ENCODE measurements around the gene UBA1.

UBA1 gene

DNA sequence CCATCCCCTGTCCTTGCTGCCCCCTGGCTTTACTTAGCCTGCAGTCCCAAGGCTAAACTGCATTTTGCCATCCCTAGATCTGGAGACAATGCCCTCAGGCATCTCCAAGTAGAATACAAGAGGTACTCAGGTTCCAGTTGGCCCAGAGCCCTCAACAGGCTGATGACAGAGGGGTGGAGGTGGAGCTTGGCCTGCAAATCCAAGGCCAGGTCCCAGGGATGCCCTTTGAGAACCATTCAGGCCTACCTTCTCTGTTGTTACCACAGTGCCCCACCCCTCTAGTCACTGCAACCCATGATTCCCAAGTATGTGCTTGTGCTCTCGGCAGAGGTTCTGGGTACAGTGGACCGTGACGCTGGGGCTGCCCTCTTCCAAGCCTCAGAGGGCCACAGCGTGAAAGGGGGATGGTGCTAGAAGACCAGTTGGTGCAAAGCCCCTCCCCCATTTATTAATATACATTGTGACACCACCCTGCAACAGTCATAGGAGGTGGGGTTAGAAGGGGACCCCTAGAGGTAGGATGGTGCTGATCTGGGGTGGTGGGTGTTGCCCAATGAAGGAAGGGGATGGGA is 6.4 kb upstream of the UBA1 start:
- DNase-seq (ENCODE audit: low read depth): no peak

DNA sequence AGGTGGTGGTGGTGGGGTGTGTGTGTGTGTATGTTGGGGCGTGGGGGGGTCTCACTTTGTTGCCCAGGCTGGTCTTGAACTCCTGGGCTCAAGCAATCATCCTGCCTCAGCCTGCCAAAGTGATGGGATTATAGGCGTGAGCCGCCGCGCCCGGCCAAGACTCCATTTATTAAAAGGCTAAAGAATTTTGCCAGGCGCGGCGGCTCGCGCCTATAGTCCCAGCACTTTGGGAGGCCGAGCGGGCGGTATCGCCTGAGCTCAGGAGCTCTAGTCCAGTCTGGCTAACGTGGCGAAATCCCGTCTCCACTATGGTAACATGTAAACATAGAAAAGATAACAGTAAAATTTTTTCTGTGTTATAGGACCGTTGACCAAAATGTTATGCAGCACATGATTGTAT is 3.7 kb upstream of the UBA1 start:
- DNase-seq (ENCODE audit: low read depth): no peak

DNA sequence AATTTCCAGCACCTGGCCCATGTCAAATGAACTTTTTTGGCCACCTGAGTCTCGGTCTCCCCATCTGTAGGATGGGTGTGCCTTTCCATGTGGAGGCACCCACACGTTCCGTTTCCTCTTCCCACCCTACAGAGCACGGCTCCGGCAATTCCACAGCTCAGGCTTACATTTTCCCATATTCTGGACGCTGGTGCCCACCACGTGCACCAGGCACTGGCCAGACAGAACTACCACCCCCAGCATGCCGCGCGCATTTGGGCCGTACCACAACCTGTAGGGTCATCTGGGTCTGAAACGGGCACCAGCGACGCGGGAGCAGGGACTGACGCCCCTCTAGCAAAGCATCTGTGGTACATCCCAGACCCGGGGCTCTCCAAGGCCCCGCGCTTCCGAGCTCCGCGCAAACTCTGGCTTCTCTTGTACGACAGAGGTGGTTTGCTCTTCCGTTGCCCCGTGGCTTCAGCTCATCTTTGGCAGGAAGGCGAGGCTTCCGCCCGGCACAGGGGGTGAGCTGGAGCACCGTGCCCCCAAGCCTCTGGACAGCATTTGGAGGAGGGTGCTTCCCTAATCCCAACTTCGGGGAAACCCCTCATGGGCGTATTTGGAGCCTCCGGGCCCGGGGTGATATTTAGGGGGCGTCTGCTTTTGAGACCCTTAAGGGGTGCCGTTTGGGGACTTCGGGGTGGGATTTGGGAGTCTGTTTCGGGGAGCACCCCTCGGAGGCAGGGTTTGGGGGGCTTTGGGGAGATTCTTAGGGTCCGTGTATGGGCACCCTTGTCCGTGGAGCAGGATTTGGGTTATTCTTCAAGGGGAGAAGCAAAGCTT is 3.0 kb upstream of the UBA1 start:
- peak; percentile 76 for DNase-seq (ENCODE audit: low read depth)

DNA sequence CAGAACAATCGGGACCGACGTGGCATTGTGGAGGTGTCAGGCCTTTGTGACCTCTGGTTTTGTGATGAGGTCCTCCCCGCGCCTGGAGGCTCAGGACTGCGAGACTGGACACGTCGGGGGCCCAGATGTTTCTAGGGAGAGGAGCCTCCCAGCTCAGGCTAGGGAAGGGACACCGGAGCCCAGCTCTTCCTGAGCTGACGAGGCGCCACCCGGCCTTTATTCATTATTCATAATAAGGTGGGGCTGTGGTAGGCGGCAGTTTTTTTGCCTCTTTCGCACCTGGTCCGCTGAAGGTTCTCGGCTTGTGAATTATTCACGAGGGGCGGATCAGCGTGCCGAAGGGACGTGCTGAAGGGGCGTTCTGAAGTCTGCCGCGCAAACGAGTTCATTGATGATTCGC is 2.3 kb upstream of the UBA1 start:
- DNase-seq (ENCODE audit: low read depth): peak; percentile 37

DNA sequence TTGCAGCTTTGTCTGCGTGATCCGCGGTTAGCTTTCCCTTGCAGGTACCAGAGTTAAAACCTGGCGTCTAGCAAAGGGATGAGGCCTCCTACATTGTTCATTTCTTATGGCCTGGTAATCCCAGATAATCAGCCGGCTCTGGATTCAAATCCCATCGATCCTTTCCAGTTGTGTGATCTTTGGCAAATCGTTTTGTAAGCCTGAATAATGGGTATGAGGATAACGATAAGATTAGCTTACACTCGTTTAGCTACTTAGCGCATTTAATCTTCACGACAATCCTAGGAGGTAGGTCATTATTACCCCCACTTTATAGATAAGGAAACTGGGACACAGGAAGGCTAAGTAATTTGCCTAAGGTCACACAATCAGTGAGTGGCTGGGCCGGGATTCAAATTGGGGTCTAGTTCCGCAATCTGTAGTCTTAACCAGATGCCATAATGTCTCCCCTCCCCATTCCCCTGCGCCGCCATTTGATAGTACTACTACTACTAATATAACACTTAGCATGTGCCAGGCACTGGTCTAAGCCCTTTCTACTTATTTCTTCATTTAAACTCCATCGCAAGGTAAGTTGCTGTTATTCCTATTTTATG is 1.7 kb upstream of the UBA1 start:
- no peak for DNase-seq (ENCODE audit: low read depth)

DNA sequence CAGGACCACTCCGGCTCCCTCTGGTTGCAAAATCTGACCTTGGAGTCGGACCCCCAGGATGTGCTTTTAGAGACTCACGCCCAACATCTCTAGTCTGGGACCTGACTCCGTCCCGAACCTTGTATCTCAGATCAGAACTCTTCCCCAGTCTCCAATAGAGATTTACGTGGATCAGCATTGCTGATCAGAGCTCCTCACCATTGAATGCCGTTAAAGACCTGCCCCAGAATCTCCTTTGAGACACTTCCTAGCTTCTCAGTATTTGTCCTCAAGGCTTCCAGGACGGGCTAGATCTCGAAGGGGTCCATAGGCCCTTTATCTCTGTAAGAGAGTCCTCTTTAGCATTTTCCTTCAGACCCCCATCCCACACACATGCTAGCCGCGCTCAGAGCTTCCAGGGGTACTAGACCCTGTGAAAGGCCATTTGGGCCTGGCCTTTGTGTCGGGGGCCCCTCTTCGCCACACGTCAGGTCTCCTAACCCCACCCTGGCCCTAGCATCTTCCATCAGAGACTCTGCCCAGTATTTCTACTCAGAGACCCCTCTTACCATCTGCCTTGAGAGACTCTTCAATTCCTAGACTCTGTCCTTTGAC is 662 bp downstream of the UBA1 start:
- DNase-seq (ENCODE audit: low read depth): no peak

DNA sequence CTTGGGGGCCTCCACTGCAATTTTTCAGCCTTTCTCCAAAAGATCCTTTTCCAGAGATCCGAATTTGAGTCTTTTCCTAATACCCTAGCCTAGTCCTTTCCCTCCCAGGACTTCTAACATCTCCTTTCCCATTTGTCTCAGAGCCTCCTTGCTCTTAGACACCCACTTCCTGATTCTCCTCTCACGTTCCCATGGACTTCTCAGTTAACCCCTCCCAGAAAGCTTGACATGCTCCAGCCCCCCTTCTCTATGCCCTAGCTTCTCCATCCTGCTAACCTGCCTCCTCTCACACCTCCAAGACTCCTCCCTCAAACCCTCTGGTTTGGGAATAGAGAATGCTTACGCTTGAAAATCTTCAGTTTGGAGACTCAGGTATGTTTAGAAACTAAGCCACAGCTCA is 2.5 kb downstream of the UBA1 start:
- no peak for DNase-seq (ENCODE audit: low read depth)

DNA sequence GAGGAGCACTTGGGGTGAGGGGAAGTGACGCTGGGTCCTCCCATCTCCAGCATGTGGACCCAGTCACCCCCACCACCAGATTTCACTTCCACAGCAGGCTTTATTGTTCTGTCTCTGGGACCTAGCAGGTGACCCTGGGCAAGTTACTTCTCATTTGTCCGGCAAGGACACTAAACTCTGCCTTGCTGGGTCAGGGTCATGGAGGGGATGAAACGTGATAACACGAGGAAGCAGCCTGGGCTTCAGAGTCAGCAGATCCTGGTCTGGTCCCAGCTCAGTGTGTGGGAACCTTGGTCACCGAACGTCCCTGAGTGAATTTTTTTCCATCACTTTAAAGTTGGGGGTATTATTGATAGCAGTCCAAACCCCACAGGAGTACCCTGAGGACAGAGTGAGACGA is 3.9 kb downstream of the UBA1 start:
- DNase-seq (ENCODE audit: low read depth): no peak

DNA sequence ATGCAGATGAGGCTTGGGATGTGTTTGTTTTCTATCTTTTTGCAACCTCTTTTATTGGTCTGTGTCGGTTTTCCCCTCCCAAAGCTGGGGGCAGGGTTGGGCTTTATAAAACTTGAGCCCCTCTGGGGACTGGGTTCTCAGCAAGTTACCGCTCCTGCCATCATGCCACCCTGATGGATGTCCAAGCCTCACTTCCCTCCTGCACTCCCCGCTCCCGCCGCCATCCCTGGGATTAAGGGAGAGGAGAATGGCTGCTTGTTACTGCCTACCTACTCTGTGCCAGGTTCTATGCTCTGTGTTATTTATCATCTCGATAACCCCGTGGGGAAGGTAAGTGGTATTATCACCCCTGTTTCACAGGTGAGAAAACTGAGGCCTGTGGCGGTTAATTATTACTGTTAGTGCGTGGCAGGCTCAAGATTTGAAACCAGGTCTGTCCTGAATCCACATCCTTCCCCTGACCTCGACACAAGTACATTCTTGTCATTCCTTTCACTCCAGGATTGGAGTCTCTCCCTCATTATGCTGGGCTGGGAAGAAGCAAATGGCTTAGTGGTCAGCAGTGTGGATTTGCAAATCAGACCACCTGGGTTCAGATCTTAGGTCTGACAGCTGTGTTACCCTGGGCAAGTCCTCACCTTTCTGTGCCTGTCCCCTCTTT is 4.5 kb downstream of the UBA1 start:
- no peak for DNase-seq (ENCODE audit: low read depth)

DNA sequence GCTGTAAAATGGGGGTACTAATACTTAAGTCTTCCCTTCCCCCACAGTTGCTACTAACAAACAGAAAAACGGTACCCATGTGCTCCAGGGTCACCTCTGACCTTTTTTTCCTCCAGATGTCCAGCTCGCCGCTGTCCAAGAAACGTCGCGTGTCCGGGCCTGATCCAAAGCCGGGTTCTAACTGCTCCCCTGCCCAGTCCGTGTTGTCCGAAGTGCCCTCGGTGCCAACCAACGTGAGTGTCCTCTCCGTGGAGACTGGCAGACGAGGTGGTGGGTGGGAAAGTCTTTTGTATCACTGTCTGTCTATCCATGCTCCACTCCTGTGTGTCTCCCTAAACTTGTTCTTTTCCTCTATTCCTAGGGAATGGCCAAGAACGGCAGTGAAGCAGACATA is 5.1 kb downstream of the UBA1 start:
- DNase-seq (ENCODE audit: low read depth): no peak

DNA sequence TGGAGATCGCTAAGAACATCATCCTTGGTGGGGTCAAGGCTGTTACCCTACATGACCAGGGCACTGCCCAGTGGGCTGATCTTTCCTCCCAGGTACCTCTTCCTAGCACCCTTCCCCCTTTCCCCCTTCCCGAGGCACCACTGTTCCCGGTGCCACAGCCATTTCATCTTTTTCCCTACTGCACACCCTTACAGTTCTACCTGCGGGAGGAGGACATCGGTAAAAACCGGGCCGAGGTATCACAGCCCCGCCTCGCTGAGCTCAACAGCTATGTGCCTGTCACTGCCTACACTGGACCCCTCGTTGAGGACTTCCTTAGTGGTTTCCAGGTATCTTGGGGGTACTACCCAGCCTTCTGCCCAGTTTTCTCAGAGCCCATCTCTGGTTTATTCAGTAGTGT is 5.7 kb downstream of the UBA1 start:
- DNase-seq (ENCODE audit: low read depth): no peak

DNA sequence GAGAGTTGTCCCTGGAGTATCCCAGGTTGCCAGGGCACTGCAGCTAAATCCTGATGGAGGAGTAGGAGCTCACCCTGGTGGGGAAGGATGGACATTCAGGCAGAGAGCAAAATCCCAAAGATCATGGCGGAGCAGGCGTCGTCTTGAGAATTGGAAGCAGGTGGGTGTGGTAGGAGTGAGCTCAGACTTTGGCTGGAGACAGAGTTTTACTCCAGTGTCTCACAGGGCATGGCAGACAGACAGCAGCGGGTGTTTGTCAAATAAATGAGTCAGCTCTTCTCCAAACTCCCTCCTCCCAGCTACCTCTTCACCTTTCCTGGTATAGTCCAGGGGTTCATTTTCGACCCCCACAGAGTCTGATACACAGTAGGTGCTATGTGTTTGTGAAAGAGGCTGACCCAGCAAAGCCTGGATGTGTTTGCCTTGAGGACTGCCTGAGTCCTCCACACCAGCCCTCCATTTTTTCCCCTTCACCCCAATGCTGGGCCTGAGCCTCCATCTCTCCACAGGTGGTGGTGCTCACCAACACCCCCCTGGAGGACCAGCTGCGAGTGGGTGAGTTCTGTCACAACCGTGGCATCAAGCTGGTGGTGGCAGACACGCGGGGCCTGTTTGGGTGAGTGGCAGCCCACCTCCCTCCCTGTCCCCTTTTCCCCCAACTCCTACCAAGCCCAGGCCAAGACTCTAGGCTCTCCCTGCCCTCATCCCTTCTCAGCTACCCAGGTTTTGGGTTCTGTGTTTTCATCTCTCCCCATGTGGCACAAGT is 6.9 kb downstream of the UBA1 start:
- DNase-seq (ENCODE audit: low read depth): no peak

DNA sequence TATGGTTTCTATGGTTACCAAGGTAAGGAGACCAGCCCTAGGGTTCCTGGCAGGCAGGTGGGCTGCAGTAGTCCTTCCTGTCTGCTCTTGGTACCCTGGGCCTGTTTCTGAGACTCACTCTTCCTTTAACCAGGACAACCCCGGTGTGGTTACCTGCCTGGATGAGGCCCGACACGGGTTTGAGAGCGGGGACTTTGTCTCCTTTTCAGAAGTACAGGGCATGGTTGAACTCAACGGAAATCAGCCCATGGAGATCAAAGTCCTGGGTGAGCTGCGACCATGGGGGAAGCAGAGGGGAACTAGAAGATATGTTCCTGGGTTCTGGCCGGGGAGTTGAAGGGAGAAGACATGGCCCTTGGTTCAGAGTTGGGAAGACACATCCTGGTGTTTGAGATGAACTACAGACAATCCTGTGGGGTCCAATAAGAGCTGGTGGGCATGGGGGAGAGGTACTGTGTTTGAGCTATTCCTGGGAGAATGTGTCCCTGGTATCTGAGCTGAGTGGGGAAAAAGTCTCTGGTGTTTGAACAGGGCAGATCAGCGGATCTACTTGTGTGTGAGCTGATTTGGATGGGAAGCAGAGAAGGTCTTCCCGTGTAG is 7.8 kb downstream of the UBA1 start:
- DNase-seq (ENCODE audit: low read depth): no peak

DNA sequence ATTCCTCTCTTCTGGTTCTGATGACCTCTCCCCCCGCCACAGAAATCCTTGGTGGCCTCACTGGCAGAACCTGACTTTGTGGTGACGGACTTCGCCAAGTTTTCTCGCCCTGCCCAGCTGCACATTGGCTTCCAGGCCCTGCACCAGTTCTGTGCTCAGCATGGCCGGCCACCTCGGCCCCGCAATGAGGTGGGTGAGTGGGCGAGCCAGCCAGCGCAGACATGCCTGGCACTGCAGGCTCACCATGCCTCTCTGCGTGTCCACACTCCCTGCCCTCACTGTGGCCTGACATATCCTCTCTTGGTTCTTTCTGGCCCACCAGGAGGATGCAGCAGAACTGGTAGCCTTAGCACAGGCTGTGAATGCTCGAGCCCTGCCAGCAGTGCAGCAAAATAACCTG is 8.7 kb downstream of the UBA1 start:
- no peak for DNase-seq (ENCODE audit: low read depth)

DNA sequence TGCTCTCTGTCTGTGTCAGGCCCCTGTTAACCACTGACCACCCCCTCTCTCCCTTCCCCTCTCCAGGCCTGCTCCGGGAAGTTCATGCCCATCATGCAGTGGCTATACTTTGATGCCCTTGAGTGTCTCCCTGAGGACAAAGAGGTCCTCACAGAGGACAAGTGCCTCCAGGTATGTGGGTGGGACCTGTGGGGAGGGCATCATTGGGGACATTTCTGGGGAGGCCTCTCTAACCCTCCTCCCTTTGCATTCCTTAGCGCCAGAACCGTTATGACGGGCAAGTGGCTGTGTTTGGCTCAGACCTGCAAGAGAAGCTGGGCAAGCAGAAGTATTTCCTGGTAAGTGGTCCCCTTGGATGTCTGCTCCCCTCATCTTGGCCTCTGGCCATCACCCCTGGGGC is 9.2 kb downstream of the UBA1 start:
- no peak for DNase-seq (ENCODE audit: low read depth)

DNA sequence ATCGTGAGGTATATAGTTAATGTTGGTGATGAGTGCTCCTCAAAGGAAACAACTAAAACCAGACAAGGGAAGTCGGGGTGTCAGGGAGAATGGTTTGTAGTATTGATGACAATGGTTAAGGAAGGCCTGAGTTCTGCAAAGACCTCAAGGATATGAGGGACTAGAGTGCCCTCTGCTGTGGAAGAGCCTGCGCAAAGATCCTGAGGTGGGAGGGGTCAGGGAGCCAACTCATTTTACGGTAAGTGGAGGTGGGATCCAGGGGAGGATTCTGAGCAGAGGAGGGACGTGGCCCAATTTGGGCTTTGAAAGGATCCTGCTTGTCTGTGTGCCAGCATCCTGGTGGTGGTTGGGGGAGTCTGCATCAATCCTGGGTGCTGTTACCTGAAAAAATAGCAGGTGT is 11.3 kb downstream of the UBA1 start:
- no peak for DNase-seq (ENCODE audit: low read depth)

DNA sequence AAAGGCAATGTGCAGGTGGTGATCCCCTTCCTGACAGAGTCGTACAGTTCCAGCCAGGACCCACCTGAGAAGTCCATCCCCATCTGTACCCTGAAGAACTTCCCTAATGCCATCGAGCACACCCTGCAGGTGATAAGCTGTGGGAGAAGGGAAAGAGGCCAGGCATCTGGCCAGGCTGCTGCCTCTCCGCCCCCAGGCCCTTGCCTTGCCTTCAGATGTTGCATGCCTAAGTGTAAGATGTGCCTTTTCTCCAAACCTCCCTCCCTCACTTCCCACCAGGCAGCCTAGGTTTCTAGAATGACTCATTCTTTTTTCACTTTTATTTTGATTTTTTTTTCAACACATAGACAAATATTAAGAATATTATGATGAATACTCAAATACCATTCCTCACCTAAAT is 12.7 kb downstream of the UBA1 start:
- no peak for DNase-seq (ENCODE audit: low read depth)

DNA sequence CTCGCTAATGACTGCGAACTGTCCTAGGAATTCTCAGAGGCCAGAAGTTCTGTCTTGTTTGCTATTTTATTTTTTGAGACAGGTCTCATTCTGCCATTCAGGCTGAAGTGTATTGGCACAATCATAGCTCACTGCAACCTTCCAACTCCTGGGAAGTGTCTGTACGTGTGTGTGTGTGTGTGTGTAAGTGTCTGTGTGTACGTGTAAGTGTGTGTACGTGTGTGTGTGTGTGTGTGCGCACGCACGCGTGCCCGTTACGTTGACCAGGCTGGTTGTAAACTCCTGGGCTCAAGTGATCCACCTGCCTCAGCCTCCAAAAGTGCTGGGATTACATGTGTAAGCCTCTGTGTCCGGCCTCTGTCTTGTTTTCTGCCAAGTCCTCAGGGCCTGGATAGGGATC is 14.5 kb downstream of the UBA1 start:
- DNase-seq (ENCODE audit: low read depth): no peak

DNA sequence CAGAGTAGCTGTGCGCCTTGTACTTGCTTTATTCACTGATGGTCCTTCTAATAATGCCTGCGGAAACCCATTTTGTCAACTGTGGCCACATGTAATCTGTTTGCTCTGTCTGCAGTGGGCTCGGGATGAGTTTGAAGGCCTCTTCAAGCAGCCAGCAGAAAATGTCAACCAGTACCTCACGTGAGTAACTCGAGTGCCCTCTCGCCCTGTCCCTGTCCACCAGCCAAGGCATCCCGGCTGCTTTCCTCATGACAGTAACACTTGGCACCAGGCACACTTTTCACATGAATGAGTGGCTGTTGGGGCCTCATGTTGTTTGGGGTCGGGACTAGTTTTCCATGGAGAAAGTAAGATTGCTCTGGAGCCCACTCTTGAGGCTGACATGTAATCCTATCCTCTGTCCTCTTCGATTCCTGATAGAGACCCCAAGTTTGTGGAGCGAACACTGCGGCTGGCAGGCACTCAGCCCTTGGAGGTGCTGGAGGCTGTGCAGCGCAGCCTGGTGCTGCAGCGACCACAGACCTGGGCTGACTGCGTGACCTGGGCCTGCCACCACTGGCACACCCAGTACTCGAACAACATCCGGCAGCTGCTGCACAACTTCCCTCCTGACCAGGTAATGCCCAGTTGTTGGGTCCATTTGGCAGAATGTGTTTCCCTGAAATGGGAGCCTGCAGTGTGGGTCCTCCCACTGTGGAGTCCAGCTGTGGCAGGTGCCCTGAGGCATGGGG is 16.0 kb downstream of the UBA1 start:
- no peak for DNase-seq (ENCODE audit: low read depth)

DNA sequence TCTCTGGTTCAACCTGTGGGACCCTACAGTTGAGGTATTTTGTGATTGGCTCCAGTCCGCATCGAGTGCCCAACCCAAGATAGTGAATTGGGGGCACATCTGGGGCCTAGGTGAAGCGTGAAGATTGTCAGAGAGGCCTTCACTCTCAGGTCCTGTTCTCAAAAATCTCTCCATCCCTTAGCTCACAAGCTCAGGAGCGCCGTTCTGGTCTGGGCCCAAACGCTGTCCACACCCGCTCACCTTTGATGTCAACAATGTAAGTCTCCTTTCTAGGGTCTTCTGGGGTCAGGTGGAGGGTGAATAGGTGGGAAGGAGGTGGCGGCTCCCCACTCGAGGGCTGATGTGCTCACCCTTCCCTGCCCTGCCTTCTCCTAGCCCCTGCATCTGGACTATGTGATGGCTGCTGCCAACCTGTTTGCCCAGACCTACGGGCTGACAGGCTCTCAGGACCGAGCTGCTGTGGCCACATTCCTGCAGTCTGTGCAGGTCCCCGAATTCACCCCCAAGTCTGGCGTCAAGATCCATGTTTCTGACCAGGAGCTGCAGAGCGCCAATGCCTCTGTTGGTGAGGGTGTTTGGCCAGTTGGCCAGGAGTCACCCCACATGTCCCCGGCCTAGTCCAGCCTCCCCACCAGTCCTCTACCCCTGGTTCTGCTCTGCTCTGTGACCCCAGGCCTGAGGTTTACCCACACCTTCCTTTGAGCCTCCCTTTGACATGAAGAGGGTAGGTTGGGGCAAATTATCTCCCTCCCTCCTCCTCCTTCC is 17.2 kb downstream of the UBA1 start:
- no peak for DNase-seq (ENCODE audit: low read depth)

All from activated T-cell treated with anti-CD3 and anti-CD28 coated beads for 24 hours (primary cell).